K562 treated with DMSO at 1 percent for 48 hours (cell line): ENCODE data around the gene SOWAHC. TPM values are rescaled to one million over a fixed set of nuclear protein-coding genes. Genes with fewer than 3 reads are reported as not detected.

ENCODE experiments used
- total RNA-seq: library from RNA; unstranded; fragments of 300-600 nt; gene quantifications from 2 replicates; pipeline ENCODE4 v1.2.3, GENCODE V29; 2022; ENCODE audit warnings: low replicate concordance; ENCODE audit errors: extremely low read depth

SOWAHC gene
- total RNA-seq: not detected in 2 replicates

GRCh38 chr2:109613922-109614714 is at the start of gene SOWAHC, which contains the start of gene SEPTIN10:
TSS of gene SOWAHC (plus strand) at chr2:109614364. CDS start at chr2:109614490, 126 bp downstream.
TSS of gene SEPTIN10 (minus strand) at chr2:109613966. CDS start at chr2:109613827, 139 bp downstream.

Other genes starting within 250 kb of the SOWAHC start
- not detected in 2 replicates for gene SEPTIN10, start 398 bp upstream of the SOWAHC start, total RNA-seq
- not detected in 2 replicates for gene RGPD5, start 179.9 kb downstream of the SOWAHC start, total RNA-seq